Hematopoietic multipotent progenitor cell treated with erythropoietin and hydrocortisone succinate and interleukin-3 and kit ligand, for 15 days (in vitro differentiated cells): ENCODE data around the gene SARDH.

ENCODE experiments used
- DNase-seq: peaks from one replicate; pipeline ENCODE4 v3.0.0-alpha.2; 2015; ENCODE audit warnings: low spot score

The SARDH gene

DNA sequence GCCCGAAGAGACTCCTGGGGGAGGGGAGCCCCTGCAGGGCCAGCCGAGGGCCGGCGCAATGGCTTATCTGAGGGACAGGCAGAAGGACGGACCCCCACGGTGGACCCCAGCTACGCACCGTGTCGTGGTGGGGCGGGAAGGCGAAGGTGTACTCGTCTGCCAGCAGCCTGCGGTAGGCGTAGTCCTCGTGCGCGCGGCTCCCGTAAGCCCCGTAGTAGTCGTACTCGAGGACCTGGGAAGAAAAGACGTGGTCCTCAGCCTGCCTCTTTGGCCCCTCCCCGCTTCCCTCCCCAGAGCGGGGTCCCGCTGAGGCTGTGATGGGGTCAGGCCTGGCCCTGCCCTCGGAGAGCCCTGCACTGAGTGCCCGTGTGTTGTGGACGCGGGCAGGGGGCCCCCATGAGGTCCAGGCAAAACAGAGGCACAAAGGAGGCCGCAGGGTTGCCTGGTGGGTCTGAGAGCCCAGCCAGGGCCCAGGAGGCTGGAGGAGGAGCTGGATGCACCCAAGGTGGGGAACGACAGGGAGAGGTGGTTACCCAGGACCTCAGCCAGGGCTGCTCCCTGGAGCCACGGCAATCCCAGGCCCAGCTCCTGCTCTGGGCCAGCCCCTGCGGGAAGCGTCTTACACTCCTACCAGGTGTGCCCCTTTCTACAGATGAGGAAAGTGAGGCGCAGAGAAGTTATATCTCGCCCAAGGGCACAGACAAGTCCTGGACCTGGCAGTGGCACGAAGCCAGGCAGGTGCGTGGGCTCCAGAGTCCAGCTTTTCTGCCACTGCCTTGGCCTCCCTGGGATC lies 35.2 kb downstream of the SARDH start:
- no peak for DNase-seq

DNA sequence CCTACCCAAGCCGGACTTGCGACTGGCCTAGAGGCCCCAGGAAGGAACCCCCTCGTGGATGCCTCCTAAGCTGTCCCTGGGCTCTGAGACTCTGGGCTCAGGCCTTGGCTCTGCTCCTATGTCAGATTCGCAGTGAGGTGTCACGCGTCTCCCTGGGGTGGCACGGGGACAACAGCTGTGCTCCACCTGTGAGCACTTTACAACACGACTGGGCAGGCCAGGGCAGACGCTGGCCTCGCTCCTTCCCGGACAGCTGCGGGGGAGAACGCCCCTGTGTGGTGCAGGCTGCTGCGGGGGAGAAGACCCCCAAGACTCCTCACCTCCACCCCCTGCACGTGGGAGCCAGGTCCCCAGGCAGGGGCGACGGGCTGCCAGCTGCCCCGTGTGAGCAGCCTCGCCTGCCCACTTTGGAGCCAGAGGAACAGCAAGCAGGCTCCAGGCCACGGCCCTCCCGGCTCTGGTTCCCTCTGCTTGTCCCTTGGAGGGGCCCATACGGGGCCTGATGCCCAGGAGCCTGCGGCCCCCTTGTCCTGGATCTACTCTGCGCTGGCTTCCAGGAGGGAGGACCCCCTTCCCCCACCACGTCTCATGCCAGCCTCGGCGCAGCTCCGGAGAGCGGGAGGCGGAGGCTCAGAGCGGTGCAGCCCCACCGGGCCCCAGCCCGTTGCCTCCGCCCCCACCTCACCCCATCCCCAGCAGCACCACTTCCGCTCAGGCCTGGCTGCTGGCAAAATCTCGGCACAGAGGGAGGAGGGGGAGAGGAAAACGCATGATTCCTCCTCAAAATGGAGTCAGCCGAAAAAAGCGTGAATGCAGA lies 36.0 kb downstream of the SARDH start:
- no peak for DNase-seq

GRCh38 chr9:133701321-133701980 lies 36.7 kb downstream of the SARDH start:
- no peak for DNase-seq

GRCh38 chr9:133700819-133701320 lies 37.3 kb downstream of the SARDH start:
- DNase-seq: no peak

DNA sequence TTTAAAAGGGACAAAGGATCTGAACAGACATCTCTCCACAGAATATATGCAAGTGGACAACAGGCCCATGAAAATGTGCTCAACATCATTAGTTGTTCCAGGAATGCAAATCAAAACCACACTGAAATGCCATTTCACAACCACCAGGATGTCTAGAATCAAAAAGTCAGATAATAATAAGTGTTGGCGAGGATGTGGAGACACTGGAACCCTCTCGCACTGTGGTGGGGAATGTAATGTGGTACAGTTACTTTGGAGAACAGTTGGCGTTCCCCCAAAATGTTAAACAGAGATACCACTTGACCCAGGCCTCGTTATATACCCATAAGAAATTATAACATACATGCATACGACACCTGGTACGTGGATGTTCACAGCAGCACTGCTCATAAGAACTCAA lies 38.6 kb downstream of the SARDH start:
- no peak for DNase-seq

DNA sequence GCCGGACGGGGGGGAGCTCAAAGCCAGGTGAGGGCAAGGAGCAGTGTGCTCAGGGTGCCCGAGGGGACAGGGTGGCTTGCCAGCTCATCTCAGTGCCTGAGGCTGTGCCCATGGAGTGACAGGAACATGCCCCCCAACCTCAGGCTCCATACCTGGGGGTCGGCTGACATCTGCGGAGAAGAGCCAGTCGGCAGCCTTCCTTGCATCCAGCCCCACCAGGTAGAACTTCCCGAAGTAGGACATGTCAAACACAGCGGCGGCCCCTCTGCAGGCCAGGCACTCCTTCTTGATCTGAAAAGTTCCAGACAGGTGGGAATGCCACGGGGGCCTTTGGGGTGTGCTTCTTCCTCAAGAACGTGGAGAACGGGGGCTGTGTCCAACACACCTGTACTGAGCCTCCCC lies 42.1 kb downstream of the SARDH start:
- DNase-seq: no peak

DNA sequence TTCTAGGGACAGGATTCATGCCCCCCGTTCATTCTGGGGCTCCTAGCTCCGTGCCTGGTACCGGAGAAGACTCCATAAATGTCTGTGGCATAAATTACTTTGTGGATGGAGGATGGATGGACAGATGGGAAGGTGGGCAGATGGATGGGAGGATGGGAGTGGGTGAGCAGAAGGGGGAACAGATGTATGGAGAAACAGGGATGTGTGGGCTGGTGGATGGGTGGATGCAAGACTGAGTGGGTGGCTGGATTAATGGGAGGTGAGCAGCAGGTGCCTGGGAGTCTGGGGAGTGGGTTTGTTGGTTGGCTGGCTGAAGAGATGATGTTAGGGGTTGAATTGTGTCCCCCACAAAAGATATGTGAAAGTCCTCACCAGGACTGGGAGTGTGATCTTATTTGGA lies 43.5 kb downstream of the SARDH start:
- no peak for DNase-seq

DNA sequence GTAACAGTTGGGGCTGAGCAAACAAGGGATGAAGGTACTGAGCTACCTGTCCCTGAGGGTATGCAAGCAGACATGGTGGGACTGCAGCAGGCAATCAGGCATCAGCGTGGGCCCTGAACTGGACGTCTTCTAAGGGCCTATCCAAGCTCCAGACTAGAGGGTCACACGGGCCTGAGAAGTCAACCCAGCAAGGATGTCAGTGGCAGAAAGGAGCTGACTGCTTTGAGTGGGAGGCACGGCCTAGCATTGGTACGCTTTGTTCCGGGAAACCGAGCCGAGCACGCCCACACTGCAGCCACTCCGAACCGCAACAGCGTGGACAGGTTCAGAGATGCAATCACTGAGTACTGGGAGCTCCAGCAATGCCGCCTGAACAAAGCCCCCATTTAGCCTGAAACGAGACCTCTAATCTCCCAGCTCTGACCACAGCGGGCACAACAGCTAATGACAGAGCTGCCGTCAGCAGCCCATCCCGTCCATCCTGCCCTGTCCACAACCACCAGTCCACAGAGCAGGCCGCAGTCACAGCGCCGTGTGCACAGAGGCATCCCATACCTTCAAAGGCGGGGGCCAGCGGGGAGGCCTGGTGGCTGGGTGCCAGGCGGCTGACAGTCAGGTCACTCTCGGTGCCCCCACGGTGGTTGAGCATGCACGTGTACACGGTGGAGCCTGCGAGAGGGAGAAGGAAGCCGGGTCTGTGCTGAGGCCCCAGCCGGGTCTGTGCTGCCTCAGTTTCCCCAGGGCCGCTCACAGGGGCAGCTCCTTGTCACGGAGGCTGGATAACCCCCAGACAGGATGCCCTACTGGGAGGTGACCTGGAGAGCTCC lies 44.2 kb downstream of the SARDH start:
- DNase-seq: no peak

DNA sequence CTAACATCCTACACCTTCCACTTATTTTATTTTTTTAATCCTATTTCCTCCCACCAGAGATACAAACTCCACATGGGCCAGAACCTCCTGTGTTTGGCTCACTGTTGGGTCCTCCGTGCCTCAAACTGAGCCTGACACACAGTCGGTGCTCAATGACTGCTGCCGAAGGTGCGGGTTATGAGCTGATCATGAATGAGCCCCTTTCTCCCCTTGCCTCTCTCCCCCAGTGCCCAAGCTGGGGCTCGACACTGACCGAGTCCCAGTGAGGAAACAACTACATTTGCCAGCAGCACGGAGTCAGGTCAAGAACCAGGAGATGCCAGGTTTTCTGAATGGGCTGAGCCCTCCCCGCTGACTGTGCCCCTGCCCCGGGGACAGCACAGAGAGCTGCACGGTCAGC lies 45.0 kb downstream of the SARDH start:
- DNase-seq: no peak

GRCh38 chr9:133692364-133692985 lies 45.7 kb downstream of the SARDH start:
- no peak for DNase-seq

DNA sequence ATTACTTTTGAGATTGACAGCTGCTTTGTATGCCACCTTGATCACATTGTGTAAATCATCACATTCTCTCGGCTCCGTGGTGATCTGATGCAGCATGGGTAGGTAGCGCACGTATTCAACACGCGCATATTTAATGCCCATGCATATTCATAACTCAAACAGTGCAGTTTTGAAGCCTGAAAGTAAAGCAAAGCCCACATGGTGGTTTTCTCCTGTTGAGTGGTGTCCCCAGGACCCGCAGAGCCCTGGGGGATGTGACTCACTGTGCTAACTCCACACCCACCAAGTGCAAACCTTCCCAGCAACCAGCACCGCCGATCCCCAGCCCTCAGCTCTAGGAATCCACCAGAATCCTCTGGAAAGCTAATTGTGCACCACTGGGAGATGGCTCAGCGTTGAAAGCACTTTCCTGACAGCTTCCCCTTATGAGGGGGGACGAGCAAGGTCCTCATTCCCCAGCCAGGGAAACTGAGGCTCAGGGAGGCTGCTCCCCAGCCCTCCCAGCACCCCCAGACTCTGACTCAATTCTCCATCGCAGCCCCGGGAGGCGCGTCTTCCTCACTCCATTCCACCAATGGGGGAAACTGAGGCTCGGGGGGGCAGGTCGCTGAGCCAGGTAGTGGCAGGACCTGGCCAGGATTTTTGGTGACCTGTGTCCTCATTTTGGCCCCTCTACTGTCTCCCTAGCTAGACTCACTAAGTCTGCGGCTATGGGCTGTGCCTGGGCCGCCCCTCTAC lies 46.4 kb downstream of the SARDH start:
- no peak for DNase-seq

GRCh38 chr9:133691191-133691590 lies 47.0 kb downstream of the SARDH start:
- no peak for DNase-seq

DNA sequence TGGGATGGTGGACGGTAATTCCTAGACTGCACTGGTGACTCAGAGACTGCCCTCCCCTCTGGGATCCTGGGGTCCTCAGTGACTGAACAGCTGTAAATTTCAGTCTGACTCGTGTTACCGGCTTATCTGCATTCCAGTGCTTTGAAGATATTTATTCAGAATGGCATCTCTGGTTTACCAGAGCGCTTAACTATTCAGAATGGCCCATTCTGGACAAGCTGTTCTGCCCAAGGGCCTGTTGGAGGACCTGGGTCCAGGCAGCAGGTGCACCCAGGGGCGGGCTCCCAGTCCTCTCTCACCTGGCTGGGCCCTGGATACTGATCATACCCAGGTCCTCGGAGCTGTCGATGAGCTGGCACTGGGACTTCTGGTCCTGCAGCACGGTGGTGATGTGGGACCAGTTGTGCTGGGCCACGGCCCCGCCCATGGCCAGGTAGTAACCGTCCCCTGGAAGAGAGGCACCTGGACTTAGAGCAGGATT lies 48.0 kb downstream of the SARDH start:
- no peak for DNase-seq

GRCh38 chr9:133689151-133689763 lies 48.9 kb downstream of the SARDH start:
- DNase-seq: no peak

DNA sequence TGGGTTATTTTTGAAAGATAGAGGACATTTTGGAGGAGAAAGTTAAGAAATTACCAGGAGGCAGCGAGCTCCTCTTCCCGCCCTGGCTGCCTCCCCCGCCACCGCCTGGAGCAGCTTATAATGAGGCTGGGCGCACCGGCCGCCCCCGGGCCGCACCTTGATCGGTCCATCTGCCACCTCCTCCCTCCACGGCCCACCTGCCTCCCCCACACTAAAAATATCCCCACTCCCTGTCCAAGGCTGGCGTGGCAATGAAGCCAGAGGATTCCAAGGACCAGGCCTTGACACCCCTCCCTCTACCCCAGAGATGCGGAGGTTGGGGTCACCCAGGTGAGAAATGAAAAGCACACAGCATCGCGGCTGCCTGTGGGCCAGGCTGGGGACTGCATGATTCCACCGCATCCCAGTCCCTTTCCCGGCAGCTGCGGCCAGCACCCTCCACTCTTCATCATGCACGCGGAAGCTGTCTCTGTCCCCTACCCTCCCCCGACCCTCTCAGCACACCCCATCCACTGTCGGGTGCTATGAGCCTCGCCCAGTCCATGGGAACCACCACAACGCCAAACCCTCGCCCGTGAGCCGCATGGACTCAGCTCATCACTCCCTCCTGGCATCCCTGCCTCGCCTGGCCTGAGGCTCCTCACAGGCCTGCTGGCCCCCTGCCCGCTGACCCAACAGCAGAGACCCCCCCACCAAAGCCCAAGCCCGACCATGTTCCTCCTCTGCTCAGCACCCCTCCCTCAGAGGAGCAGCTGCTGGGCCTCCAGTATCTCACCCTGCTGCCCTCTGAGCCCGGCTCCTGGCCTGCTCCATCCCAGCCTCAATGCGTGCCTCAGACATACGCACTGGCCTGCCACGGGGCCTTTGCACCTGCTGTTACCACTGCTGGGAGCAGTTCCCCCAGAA lies 50.0 kb downstream of the SARDH start:
- no peak for DNase-seq

DNA sequence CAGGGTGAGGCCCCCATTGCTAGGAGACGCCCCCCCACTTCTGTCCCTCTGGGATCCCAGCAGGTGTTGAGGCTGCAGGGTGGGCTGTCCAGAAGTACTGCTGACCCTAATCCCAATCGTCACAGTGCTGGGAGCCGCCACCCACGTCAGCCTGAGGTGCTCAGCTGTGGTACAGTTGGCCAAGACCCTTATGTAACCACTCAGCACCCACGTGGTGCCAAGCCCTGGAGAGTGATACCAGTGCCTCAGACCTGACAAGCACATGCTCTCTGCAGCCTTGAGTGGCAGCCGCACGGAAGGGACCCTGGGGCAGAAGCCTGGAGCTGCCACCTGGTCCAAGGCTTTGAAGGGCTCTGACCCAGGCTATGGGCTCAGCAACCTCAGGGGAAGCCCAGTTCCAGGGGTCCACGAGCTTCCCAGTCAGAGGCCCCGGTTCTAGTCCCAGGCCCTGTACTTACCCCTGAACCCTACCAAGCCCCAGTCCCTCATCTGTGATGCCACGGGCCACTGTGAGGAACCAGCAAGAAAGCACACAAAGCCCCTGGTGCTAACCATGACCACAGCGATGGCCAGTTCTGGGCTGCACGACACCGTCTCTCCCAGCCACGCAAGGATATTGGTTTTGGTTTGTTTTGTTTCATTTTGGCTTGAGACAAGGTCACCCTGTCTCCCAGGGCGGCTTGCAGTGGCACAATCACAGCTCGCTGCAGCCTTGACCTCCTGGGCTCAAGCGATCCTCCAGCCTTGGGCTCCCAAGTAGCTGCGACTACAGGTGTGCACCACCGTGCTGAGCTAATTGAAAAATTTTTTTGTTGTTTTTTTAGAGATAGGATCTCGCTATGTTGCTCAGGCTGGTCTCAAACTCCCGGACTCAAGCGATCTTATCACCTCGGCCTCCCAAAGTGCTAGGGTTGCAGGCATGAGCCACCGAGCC lies 51.2 kb downstream of the SARDH start:
- DNase-seq: no peak

GRCh38 chr9:133685653-133686609 lies 52.2 kb downstream of the SARDH start:
- DNase-seq: no peak
